Measurements from ENCODE around the gene TPST2.

TPST2 gene

GRCh38 chr22:26570864-26571525 lies 18.9 kb downstream of the TPST2 start:
- Histone ChIP-seq H3K79me2 (ENCODE audit: control insufficient read depth, low read length) (peaks cover 87% of the 10 kb centered on the region), H3K9me3 (ENCODE audit: control insufficient read depth, insufficient read depth, low read length) (no peaks in the 10 kb centered on the region), H3K9me2 (replicated peaks; ENCODE audit: control insufficient read depth, low read length) (no peaks in the 10 kb centered on the region), H3K4me3 (ENCODE audit: low read length) (no peak overlapping the region), H3K4me2 (ENCODE audit: low read length) (no peak overlapping the region), H3F3A (ENCODE audit: control insufficient read depth, insufficient read depth) (0 out of 2 replicates have a peak, but pooled peaks cover 3% of the 10 kb centered on the region), H4K20me1 (ENCODE audit: control insufficient read depth, insufficient read depth, low read depth, low read length) (peaks cover 7% of the 10 kb centered on the region), H3K27me3 (ENCODE audit: control insufficient read depth, low read length) (no peaks in the 10 kb centered on the region), H3K4me1 (ENCODE audit: control insufficient read depth, low read length) (peaks cover 25% of the 10 kb centered on the region), H3K27ac (ENCODE audit: low read depth, low read length) (no peak overlapping the region), H3K36me3 (ENCODE audit: control insufficient read depth, low read length) (peaks cover 12% of the 10 kb centered on the region)
- no peak for TF ChIP-seq CTCF (IDR thresholded peaks at IDR 0.05; ENCODE audit: low read depth, low read length, poor library complexity, severe bottlenecking)
- no peak for TF ChIP-seq EZH2phosphoT487 (IDR thresholded peaks at IDR 0.05; ENCODE audit: borderline replicate concordance, low read length)

GRCh38 chr22:26570115-26570514 lies 19.8 kb downstream of the TPST2 start:
- Histone ChIP-seq H3K79me2 (ENCODE audit: control insufficient read depth, low read length) (peaks cover 89% of the 10 kb centered on the region), H3K9me2 (replicated peaks; ENCODE audit: control insufficient read depth, low read length) (no peaks in the 10 kb centered on the region), H4K20me1 (ENCODE audit: control insufficient read depth, insufficient read depth, low read depth, low read length) (peaks cover 7% of the 10 kb centered on the region), H3K4me1 (ENCODE audit: control insufficient read depth, low read length) (peaks cover 29% of the 10 kb centered on the region), H3K4me2 (ENCODE audit: low read length) (no peak overlapping the region), H3K27ac (ENCODE audit: low read depth, low read length) (no peak overlapping the region), H3K4me3 (ENCODE audit: low read length) (no peak overlapping the region), H3F3A (ENCODE audit: control insufficient read depth, insufficient read depth) (peaks cover 6% of the 10 kb centered on the region; the same call in 1 of the 2 replicates), H3K27me3 (ENCODE audit: control insufficient read depth, low read length) (no peaks in the 10 kb centered on the region), H3K36me3 (ENCODE audit: control insufficient read depth, low read length) (peaks cover 15% of the 10 kb centered on the region), H3K9me3 (ENCODE audit: control insufficient read depth, insufficient read depth, low read length) (no peaks in the 10 kb centered on the region)
- TF ChIP-seq EZH2phosphoT487 (IDR thresholded peaks at IDR 0.05; ENCODE audit: borderline replicate concordance, low read length), result no peak
- no peak for TF ChIP-seq CTCF (IDR thresholded peaks at IDR 0.05; ENCODE audit: low read depth, low read length, poor library complexity, severe bottlenecking)

GRCh38 chr22:26568207-26568706 lies 21.7 kb downstream of the TPST2 start:
- Histone ChIP-seq H3F3A (ENCODE audit: control insufficient read depth, insufficient read depth) (peaks cover 6% of the 10 kb centered on the region; the same call in 1 of the 2 replicates), H3K4me2 (ENCODE audit: low read length) (no peak overlapping the region), H3K4me3 (ENCODE audit: low read length) (no peak overlapping the region), H3K9me3 (ENCODE audit: control insufficient read depth, insufficient read depth, low read length) (no peaks in the 10 kb centered on the region), H3K9me2 (replicated peaks; ENCODE audit: control insufficient read depth, low read length) (no peaks in the 10 kb centered on the region), H3K27ac (ENCODE audit: low read depth, low read length) (no peak overlapping the region), H4K20me1 (ENCODE audit: control insufficient read depth, insufficient read depth, low read depth, low read length) (peaks cover 7% of the 10 kb centered on the region), H3K36me3 (ENCODE audit: control insufficient read depth, low read length) (peaks cover 28% of the 10 kb centered on the region), H3K27me3 (ENCODE audit: control insufficient read depth, low read length) (no peaks in the 10 kb centered on the region), H3K4me1 (ENCODE audit: control insufficient read depth, low read length) (peaks cover 38% of the 10 kb centered on the region), H3K79me2 (ENCODE audit: control insufficient read depth, low read length) (peaks cover 88% of the 10 kb centered on the region)
- TF ChIP-seq CTCF (IDR thresholded peaks at IDR 0.05; ENCODE audit: low read depth, low read length, poor library complexity, severe bottlenecking) (no peak), EZH2phosphoT487 (IDR thresholded peaks at IDR 0.05; ENCODE audit: borderline replicate concordance, low read length) (no peak)
